GM12864 (cell line): ENCODE measurements around the gene XRRA1.
"Not testable (repeated sequence)": the region's sequence is repeated elsewhere in the genome, so short reads cannot be mapped to it uniquely, and the experiment has no call there.

Experiments
- DNase-seq: peaks from one replicate; pipeline ENCODE4 v3.0.0-alpha.2; 2011; ENCODE audit warnings: low read depth
- H3K4me3 ChIP-seq: 2 replicates; pipeline ENCODE4 v1.5.1; 2011; ENCODE audit warnings: mild to moderate bottlenecking, low read depth, low read length, control low read depth
- TF ChIP-seq, protein P1 (sequence below): IDR thresholded peaks from 2 replicates; pipeline ENCODE4 v1.5.1; 2011; ENCODE audit warnings: low read depth, mild to moderate bottlenecking, moderate library complexity, low read length, control low read depth, inconsistent platforms; ENCODE audit errors: missing control alignments

Gene XRRA1

DNA sequence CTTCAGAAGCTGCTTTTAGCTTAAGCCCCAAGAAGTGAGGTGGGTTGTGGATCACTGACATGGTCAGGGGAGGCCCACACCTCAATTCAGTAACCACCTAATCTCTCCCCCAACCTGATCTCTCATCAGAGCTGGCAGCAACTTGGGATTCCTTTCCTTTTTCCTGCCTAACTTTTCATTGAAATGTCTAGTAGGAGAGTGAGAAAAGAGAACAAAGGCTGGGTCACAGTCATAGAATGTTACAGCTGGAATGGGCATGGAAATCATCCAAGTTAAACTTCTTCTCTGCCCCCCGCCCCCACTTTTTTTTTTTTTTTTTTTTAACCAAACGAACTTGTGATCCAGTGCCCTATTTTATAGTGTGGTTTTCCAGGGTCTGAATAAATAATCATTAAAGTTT, 108.4 kb downstream of the XRRA1 start:
- H3K4me3 ChIP-seq, result no peak overlapping the region
- TF ChIP-seq, protein P1, sequence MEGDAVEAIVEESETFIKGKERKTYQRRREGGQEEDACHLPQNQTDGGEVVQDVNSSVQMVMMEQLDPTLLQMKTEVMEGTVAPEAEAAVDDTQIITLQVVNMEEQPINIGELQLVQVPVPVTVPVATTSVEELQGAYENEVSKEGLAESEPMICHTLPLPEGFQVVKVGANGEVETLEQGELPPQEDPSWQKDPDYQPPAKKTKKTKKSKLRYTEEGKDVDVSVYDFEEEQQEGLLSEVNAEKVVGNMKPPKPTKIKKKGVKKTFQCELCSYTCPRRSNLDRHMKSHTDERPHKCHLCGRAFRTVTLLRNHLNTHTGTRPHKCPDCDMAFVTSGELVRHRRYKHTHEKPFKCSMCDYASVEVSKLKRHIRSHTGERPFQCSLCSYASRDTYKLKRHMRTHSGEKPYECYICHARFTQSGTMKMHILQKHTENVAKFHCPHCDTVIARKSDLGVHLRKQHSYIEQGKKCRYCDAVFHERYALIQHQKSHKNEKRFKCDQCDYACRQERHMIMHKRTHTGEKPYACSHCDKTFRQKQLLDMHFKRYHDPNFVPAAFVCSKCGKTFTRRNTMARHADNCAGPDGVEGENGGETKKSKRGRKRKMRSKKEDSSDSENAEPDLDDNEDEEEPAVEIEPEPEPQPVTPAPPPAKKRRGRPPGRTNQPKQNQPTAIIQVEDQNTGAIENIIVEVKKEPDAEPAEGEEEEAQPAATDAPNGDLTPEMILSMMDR, result no peak
- DNase-seq, result no peak

DNA sequence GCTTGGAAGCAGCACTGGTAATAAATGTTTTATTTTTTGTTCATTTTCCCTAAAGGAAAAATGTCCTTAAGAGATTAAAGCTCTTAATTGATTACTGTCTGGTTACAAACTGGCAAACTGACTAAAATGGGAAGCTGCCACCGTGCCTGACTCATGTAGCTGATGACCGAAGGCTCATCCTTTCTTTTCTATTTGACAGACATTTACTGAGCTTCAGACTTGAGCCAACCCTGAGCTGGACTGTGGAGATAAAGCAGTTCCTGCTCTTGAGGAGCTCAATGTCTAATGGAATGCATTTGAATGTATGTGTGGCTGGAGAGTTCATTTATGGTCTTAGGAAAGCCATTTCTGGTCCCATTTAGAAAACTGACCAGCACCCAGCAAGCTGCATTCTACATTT, 108.9 kb downstream of the XRRA1 start:
- TF ChIP-seq, protein P1, result no peak
- no peak for DNase-seq
- no peak overlapping the region for H3K4me3 ChIP-seq

DNA sequence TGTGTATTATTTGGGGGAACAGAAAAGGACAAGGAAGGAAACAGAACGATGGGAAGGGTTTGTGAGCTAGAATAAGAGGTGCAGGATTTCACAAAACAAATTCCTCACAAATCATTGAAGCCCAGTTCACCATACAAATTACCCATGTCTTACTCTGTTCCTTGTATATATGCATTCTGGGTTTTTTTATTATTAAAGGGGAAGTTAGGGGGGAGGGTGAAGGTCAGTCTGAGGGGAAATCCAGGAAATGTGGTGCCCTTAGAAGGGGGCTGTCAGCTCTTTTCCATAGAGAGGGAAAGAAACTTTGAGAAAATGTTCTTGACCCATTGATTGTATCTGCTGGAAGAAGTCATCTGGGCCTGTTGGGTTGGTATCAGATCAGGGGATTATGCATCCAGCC, 109.4 kb downstream of the XRRA1 start:
- no peak for DNase-seq
- H3K4me3 ChIP-seq, result no peak overlapping the region
- TF ChIP-seq, protein P1, result no peak

DNA sequence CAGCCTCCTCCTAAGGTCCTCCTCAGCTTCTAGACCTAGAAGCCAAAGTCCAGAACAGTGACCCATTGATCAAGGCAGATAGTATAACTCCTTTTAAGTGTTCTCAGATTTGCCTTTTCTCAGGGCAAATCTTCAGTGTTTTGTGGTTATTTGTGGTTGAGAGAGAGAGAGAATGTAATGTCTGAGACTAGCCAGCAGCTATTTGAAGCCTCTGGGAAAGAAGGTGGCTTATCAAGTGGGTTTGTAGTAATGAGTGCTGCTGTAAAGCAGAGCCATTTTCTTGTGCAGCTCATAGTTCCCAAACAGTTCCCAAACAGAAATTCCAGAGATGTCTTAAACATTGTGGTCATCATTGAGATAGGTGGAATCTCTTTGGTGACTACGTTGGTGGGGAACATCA, 110.7 kb downstream of the XRRA1 start:
- no peak for DNase-seq
- TF ChIP-seq, protein P1, result no peak

DNA sequence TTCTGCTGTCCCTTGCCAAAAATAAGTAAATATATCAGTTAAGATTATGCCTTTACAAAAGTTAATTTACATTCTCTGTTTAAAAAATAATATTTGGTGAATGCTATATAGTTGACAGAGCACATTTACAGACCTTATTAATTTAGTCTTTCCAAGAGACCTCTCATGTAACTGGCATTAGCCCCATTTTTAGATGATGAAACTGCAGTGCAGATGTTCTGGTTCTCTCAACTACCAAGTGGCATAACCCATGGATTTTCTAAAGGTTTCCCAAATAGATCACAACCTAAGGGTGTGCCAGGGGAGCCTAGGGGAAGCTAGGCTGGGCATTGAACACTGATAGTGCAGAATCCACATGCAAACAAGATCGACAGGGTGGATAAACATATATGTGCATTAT, 111.7 kb downstream of the XRRA1 start:
- DNase-seq, result no peak
- no peak overlapping the region for H3K4me3 ChIP-seq
- TF ChIP-seq, protein P1, result no peak

More for the DNA sequence above, 110.7 kb downstream of the XRRA1 start:
- H3K4me3 ChIP-seq, result no peak overlapping the region

DNA sequence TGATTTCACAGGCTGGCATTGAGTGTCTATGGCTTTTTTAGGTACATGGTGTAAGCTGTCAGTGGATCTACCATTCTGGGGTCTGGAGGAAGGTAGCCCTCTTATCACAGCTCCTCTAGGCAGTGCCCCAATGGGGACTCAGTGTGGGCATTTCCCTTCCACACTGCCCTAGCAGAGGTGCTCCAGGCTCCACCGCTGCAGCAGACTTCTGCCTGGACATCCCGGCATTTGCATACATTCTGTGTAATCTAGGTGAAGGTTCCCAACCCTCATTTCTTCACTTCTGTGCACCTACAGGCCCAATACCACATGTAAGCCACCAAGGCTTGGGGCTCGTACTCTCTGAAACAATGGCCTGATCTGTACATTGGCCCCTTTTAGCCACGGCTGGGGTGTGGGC, 122.0 kb downstream of the XRRA1 start:
- DNase-seq, result no peak
- no peak overlapping the region for H3K4me3 ChIP-seq
- TF ChIP-seq, protein P1, result no peak

DNA sequence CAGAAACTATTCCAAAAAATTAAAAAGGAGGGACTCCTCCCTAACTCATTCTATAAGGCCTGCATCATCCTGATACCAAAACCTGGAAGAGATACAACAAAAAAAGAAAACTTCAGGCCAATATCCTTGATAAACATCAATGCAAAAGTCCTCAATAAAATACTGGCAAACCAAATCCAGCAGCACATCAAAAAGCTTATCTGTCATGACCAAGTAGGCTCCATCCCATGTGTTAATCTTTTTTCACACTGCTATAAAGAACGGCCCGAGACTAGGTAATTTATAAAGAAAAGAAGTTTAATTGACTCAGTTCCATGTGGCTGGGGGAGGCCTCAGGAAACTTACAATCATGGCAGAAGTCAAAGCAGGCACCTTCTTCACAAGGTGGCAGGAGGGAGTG, 123.3 kb downstream of the XRRA1 start:
- DNase-seq, H3K4me3 ChIP-seq: not testable (repeated sequence)
